HepG2 (cell line): ENCODE results near the gene MYL11. TPM values are rescaled to one million over a fixed set of nuclear protein-coding genes. Genes with fewer than 3 reads are reported as not detected.
A peak's percentile ranks its signal among the peaks of the same experiment; 100 is the strongest.

ENCODE experiments used
- FOXM1 ChIP-seq: sonication (generic); formaldehyde crosslinking; IDR thresholded peaks from 2 replicates; pipeline ENCODE4 v1.5.0; 2020; ENCODE audit warnings: missing genetic modification reagents
- FOXO1 ChIP-seq: sonication (generic); formaldehyde crosslinking; IDR thresholded peaks from 2 replicates; pipeline ENCODE4 v1.4.0; 2020; ENCODE audit warnings: missing genetic modification reagents
- HMGA1 ChIP-seq: sonication (generic); formaldehyde crosslinking; conservative IDR thresholded peaks from 2 replicates; pipeline ENCODE4 v1.4.0; 2020; ENCODE audit warnings: missing genetic modification reagents
- KAT7 ChIP-seq: IDR thresholded peaks from 2 replicates; pipeline ENCODE4 v1.6.1; 2018; ENCODE audit warnings: borderline replicate concordance, missing compliant biosample characterization
- KLF11 ChIP-seq: IDR thresholded peaks from 2 replicates; pipeline ENCODE4 v1.6.1; 2016; ENCODE audit warnings: missing compliant biosample characterization
- KLF16 ChIP-seq, 2 experiments: sonication (generic) in 1 of 2; formaldehyde crosslinking in 1 of 2; IDR thresholded peaks; 2 replicates each; pipeline versions ENCODE4 v1.6.1 to v1.8.0; 2016 to 2023; ENCODE audit warnings: missing genetic modification reagents in 2 of 2, missing compliant biosample characterization in 1 of 2
- NR1H2 ChIP-seq: sonication (generic); formaldehyde crosslinking; IDR thresholded peaks from 2 replicates; pipeline ENCODE4 v1.8.1; 2022; ENCODE audit warnings: low read depth, missing genetic modification reagents, borderline replicate concordance
- SRY ChIP-seq: sonication (generic); formaldehyde crosslinking; IDR thresholded peaks from 2 replicates; pipeline ENCODE4 v1.8.0; 2022; ENCODE audit warnings: mild to moderate bottlenecking, missing genetic modification reagents
- TCF12 ChIP-seq, 2 experiments: fragments of 450-650 bp in 1 of 2; sonication (generic) in 1 of 2; formaldehyde crosslinking in 1 of 2; IDR thresholded peaks; 2 replicates each; pipeline versions ENCODE4 v1.6.1 to v1.8.0; 2017 to 2022; ENCODE audit warnings: antibody characterized with exemption in 1 of 2, mild to moderate bottlenecking in 1 of 2, missing genetic modification reagents in 1 of 2, moderate library complexity in 1 of 2
- WIZ ChIP-seq: sonication (generic); formaldehyde crosslinking; IDR thresholded peaks from 2 replicates; pipeline ENCODE4 v1.5.1; 2020; ENCODE audit warnings: mild to moderate bottlenecking, missing genetic modification reagents
- ZNF24 ChIP-seq: fragments of 450-650 bp; IDR thresholded peaks from 2 replicates; pipeline ENCODE4 v1.6.1; 2017; ENCODE audit warnings: antibody characterized with exemption, mild to moderate bottlenecking
- ZNF253 ChIP-seq: sonication (generic); formaldehyde crosslinking; IDR thresholded peaks from 2 replicates; pipeline ENCODE4 v1.8.0; 2022; ENCODE audit warnings: mild to moderate bottlenecking, missing genetic modification reagents, borderline replicate concordance
- ZNF446 ChIP-seq: sonication (generic); formaldehyde crosslinking; IDR thresholded peaks from 2 replicates; pipeline ENCODE4 v1.5.0; 2020; ENCODE audit warnings: mild to moderate bottlenecking, missing genetic modification reagents
- ZNF484 ChIP-seq: sonication (generic); formaldehyde crosslinking; IDR thresholded peaks from 2 replicates; pipeline ENCODE4 v1.5.1; 2020; ENCODE audit warnings: mild to moderate bottlenecking, low read depth, missing genetic modification reagents, borderline replicate concordance
- polyA plus RNA-seq, 8 experiments: library from polyadenylated mRNA; depleted of rRNA in 3 of 8; stranded (reverse) in 7 of 8; unstranded in 1 of 8; fragments of >200 nt; fragmentation: Illumina TruSeq in 4 of 8; extraction: Trizol in 4 of 8; gene quantifications; 2 replicates each; pipeline versions ENCODE4 v1.2.1 to v1.2.3, GENCODE V29; 2011 to 2016; ENCODE audit warnings: low read depth in 4 of 8, missing spikeins in 1 of 8, mixed read lengths in 1 of 8; ENCODE audit not compliant: insufficient read depth in 1 of 8
- total RNA-seq, 5 experiments: library from RNA; depleted of rRNA; stranded (reverse); fragments of >200 nt; fragmentation: Illumina TruSeq; extraction: Trizol; gene quantifications; 2 replicates each; pipeline ENCODE4 v1.2.3, GENCODE V29; 2016; ENCODE audit warnings: low read depth in 1 of 5
- TF ChIP-seq, protein P1 (sequence below): sonication (generic); formaldehyde crosslinking; IDR thresholded peaks from 2 replicates; pipeline ENCODE4 v1.4.0; 2020; ENCODE audit warnings: low read depth, mild to moderate bottlenecking, missing genetic modification reagents
- TF ChIP-seq, protein P2 (sequence below): IDR thresholded peaks from 2 replicates; pipeline ENCODE4 v1.4.0; 2020; ENCODE audit warnings: mild to moderate bottlenecking, missing genetic modification reagents
- TF ChIP-seq, protein P3 (sequence below): sonication (generic); formaldehyde crosslinking; IDR thresholded peaks from 2 replicates; pipeline ENCODE4 v1.8.1; 2023; ENCODE audit warnings: mild to moderate bottlenecking, inconsistent platforms, moderate library complexity, missing genetic modification reagents, borderline replicate concordance
- TF ChIP-seq, protein P4 (sequence below): sonication (generic); formaldehyde crosslinking; IDR thresholded peaks from 2 replicates; pipeline ENCODE4 v1.4.0; 2020; ENCODE audit warnings: mild to moderate bottlenecking, missing genetic modification reagents

The MYL11 gene
- total and polyA plus RNA-seq, 2 of the 13 experiments (the other 11 are each of a cell fraction or from before 2014, with no cell fraction given), result not detected

DNA sequence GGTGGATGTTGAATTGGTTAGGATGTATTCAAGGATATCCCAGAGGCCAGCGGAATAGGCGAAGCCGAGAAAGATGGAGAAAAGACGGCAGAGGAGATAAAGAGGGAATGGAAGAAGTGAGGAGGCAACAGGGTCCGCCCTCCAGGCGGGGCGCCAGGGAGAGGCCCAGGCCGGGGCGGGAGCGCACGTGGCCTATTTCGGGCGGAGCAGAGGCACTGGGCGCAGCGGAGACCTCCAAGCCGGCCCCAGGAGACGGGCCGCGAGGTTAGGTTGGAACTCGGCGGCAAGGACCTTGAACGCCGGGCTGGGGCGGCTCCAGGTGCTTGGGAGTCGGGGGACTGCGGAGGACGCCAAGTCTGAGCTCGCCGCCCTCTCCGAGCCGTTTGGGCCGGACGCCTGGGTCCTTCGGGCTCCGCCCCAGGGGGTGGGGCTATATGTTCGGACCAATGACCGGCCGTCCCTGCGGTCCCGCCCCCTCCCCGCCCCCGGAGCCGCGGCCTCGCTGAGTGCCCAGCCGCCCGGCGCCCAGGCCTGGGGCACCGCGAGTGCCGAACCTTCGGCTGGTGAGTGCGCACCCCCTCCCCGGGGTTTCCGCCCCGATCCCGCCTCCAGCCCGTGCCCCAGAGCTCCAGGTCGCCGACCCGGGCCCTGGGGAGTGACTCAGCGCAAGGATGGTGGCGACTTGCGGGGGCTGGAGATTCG, 32.7 kb downstream of the MYL11 start, which contains the start of gene ZNF771 (continued):
- TF ChIP-seq, protein P1, sequence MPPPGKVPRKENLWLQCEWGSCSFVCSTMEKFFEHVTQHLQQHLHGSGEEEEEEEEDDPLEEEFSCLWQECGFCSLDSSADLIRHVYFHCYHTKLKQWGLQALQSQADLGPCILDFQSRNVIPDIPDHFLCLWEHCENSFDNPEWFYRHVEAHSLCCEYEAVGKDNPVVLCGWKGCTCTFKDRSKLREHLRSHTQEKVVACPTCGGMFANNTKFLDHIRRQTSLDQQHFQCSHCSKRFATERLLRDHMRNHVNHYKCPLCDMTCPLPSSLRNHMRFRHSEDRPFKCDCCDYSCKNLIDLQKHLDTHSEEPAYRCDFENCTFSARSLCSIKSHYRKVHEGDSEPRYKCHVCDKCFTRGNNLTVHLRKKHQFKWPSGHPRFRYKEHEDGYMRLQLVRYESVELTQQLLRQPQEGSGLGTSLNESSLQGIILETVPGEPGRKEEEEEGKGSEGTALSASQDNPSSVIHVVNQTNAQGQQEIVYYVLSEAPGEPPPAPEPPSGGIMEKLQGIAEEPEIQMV (CRISPR knock-in tag), result peak; percentile 62; the same call in 1 of the 2 replicates
- TF ChIP-seq SRY (CRISPR knock-in tag) (peak; percentile 56), TCF12 (IDR thresholded peaks at IDR 0.05) (no peak), TCF12 (CRISPR knock-in tag; IDR thresholded peaks at IDR 0.05) (peak; percentile 63; the same call in 1 of the 2 replicates), FOXM1 (no peak), HMGA1 (no peak), KLF16 (CRISPR knock-in tag; IDR thresholded peaks at IDR 0.05) (peak in 1 of 2 experiments; percentile 95; a peak in 2 of 4 replicates), NR1H2 (CRISPR knock-in tag) (no peak; the same call in 1 of the 2 replicates), ZNF484 (CRISPR knock-in tag) (no peak), KAT7 (CRISPR knock-in tag) (peak; percentile 88), ZNF446 (no peak; the same call in 1 of the 2 replicates), ZNF24 (no peak), FOXO1 (CRISPR knock-in tag) (peak; percentile 25), WIZ (no peak), ZNF253 (peak; percentile 22; the same call in 1 of the 2 replicates), KLF11 (CRISPR knock-in tag) (peak; percentile 97; the same call in 1 of the 2 replicates)
- TF ChIP-seq, protein P2, sequence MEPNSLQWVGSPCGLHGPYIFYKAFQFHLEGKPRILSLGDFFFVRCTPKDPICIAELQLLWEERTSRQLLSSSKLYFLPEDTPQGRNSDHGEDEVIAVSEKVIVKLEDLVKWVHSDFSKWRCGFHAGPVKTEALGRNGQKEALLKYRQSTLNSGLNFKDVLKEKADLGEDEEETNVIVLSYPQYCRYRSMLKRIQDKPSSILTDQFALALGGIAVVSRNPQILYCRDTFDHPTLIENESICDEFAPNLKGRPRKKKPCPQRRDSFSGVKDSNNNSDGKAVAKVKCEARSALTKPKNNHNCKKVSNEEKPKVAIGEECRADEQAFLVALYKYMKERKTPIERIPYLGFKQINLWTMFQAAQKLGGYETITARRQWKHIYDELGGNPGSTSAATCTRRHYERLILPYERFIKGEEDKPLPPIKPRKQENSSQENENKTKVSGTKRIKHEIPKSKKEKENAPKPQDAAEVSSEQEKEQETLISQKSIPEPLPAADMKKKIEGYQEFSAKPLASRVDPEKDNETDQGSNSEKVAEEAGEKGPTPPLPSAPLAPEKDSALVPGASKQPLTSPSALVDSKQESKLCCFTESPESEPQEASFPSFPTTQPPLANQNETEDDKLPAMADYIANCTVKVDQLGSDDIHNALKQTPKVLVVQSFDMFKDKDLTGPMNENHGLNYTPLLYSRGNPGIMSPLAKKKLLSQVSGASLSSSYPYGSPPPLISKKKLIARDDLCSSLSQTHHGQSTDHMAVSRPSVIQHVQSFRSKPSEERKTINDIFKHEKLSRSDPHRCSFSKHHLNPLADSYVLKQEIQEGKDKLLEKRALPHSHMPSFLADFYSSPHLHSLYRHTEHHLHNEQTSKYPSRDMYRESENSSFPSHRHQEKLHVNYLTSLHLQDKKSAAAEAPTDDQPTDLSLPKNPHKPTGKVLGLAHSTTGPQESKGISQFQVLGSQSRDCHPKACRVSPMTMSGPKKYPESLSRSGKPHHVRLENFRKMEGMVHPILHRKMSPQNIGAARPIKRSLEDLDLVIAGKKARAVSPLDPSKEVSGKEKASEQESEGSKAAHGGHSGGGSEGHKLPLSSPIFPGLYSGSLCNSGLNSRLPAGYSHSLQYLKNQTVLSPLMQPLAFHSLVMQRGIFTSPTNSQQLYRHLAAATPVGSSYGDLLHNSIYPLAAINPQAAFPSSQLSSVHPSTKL (CRISPR knock-in tag), result peak; percentile 80
- TF ChIP-seq, protein P3, sequence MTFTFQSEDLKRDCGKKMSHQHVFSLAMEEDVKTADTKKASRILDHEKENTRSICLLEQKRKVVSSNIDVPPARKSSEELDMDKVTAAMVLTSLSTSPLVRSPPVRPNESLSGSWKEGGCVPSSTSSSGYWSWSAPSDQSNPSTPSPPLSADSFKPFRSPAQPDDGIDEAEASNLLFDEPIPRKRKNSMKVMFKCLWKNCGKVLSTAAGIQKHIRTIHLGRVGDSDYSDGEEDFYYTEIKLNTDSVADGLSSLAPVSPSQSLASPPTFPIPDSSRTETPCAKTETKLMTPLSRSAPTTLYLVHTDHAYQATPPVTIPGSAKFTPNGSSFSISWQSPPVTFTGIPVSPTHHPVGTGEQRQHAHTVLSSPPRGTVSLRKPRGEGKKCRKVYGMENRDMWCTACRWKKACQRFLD (CRISPR knock-in tag), result peak; percentile 94; the same call in 1 of the 2 replicates
- TF ChIP-seq, protein P4, sequence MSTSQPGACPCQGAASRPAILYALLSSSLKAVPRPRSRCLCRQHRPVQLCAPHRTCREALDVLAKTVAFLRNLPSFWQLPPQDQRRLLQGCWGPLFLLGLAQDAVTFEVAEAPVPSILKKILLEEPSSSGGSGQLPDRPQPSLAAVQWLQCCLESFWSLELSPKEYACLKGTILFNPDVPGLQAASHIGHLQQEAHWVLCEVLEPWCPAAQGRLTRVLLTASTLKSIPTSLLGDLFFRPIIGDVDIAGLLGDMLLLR, result peak; percentile 90
